Natural killer cell (primary cell): ENCODE results near the gene LENG1. TPM values are rescaled to one million over a fixed set of nuclear protein-coding genes. Genes with fewer than 3 reads are reported as not detected.
A peak's percentile ranks its signal among the peaks of the same experiment; 100 is the strongest.

Experiments
- ATAC-seq, 3 donors: fragments of 150-1000 bp in 2 of 3; fragments of 200-7000 bp in 1 of 3; cut with Tn5 transposase; 1 replicate in 1 of 3; 2 replicates in 2 of 3; pipeline ENCODE4 v1.10.0; 2021; ENCODE audit warnings: mild to moderate bottlenecking in 2 of 3, moderate library complexity in 2 of 3
- DNase-seq, 2 donors: peaks; one replicate each; pipeline versions ENCODE4 v3.0.0 to v3.0.0-alpha.2; 2013 to 2021; ENCODE audit warnings: mixed read lengths in 1 of 2
- H3K27ac ChIP-seq: one replicate; pipeline ENCODE4 v1.5.1; 2013; ENCODE audit warnings: mild to moderate bottlenecking, low read length
- H3K27me3 ChIP-seq: one replicate; pipeline ENCODE4 v1.6.1; 2013; ENCODE audit warnings: low read length; ENCODE audit not compliant: control insufficient read depth, insufficient read depth
- H3K36me3 ChIP-seq: one replicate; pipeline ENCODE4 v1.6.1; 2013; ENCODE audit warnings: low read length; ENCODE audit not compliant: control insufficient read depth, insufficient read depth
- H3K4me1 ChIP-seq: one replicate; pipeline ENCODE4 v1.6.1; 2013; ENCODE audit warnings: low read length; ENCODE audit not compliant: control insufficient read depth, insufficient read depth
- H3K4me3 ChIP-seq: one replicate; pipeline ENCODE4 v1.5.1; 2013; ENCODE audit warnings: low read length
- H3K9me3 ChIP-seq: one replicate; pipeline ENCODE4 v1.6.1; 2013; ENCODE audit warnings: low read length; ENCODE audit not compliant: control insufficient read depth, insufficient read depth
- H3K27ac Mint-ChIP-seq, 2 donors: one replicate each; pipeline ENCODE4 v1.8.0; 2022; ENCODE audit warnings: mild to moderate bottlenecking in 2 of 2, mixed read lengths in 2 of 2, moderate library complexity in 1 of 2
- H3K27me3 Mint-ChIP-seq, 2 donors: one replicate each; pipeline ENCODE4 v1.8.0; 2022; ENCODE audit warnings: low read depth in 2 of 2, mixed read lengths in 2 of 2
- H3K36me3 Mint-ChIP-seq: one replicate; pipeline ENCODE4 v1.8.0; 2022; ENCODE audit warnings: mixed read lengths
- H3K4me1 Mint-ChIP-seq, 2 donors: one replicate each; pipeline ENCODE4 v1.8.0; 2022; ENCODE audit warnings: mixed read lengths in 2 of 2
- H3K4me3 Mint-ChIP-seq: one replicate; pipeline ENCODE4 v1.8.0; 2022; ENCODE audit warnings: mild to moderate bottlenecking, moderate library complexity, mixed read lengths
- H3K9me3 Mint-ChIP-seq, 2 donors: one replicate each; pipeline ENCODE4 v1.8.0; 2022; ENCODE audit warnings: mixed read lengths in 2 of 2
- CTCF ChIP-seq: fragments of 200-600 bp; IDR thresholded peaks from one replicate; pipeline ENCODE4 v1.8.0; 2022; ENCODE audit warnings: antibody characterized with exemption
- WGBS: methylation state at CpG from one replicate; pipeline ENCODE4 v1.1.7; 2013; ENCODE audit warnings: missing lambda C conversion rate; ENCODE audit not compliant: insufficient coverage; 5-methylcytosine and 5-hydroxymethylcytosine counted together
- intact Hi-C: fragments of 100-400 bp; cut with micrococcal nuclease; formaldehyde crosslinking; loops from one replicate; pipeline ENCODE4 v1.14.2; 2022
- total RNA-seq, 4 donors: library from RNA; stranded (reverse); fragments of 120-200 nt in 1 of 4; gene quantifications; one replicate each; pipeline versions ENCODE4 v1.2.3 to v1.2.4, GENCODE V29; 2013 to 2022

The LENG1 gene
- total RNA-seq, 3 donors from 2014 or later (not counting 1 experiment from before 2014, with no cell fraction given): 8.3 to 9.4 (median 9.1) TPM

- no peak overlapping the region for H3K4me3 ChIP-seq
- no peaks in the 10 kb centered on the region for H3K9me3 ChIP-seq
- H3K27me3 ChIP-seq: no peaks in the 10 kb centered on the region
- H3K4me3 Mint-ChIP-seq: peak overlapping the region; percentile 53
- no peaks in the 10 kb centered on the region for H3K9me3 Mint-ChIP-seq
- H3K36me3 ChIP-seq: peaks cover 9% of the 10 kb centered on the region
- H3K4me1 Mint-ChIP-seq: peaks cover 19 to 31% of the 10 kb centered on the region in 2 donors
- ATAC-seq (no peak), DNase-seq (no peak)
- no peak for TF ChIP-seq CTCF
- no peaks in the 10 kb centered on the region for H3K27me3 Mint-ChIP-seq
- H3K27ac ChIP-seq: no peak overlapping the region
- intact Hi-C loops: loop anchor here (10.0 kb wide), 1 partner anchor 1462 kb away; the partner anchor contains the start of gene U2AF2
- over 99% methylated on average over 11 of the region's 11 CpGs for WGBS
- no peaks in the 10 kb centered on the region for H3K36me3 Mint-ChIP-seq
- no peak overlapping the region for H3K27ac Mint-ChIP-seq
- H3K4me1 ChIP-seq: peaks cover 22% of the 10 kb centered on the region
These were observed 33.5 kb upstream of the LENG1 start for GRCh38 chr19:54193011-54193410.

- peaks cover 26 to 38% of the 10 kb centered on the region in 2 donors for H3K4me1 Mint-ChIP-seq
- no peaks in the 10 kb centered on the region for H3K36me3 Mint-ChIP-seq
- Histone ChIP-seq H3K4me3 (peak overlapping the region; percentile 66), H3K9me3 (no peaks in the 10 kb centered on the region), H3K27me3 (no peaks in the 10 kb centered on the region), H3K4me1 (peaks cover 23% of the 10 kb centered on the region), H3K27ac (peak overlapping the region; percentile 98), H3K36me3 (peaks cover 10% of the 10 kb centered on the region)
- H3K4me3 Mint-ChIP-seq: peak overlapping the region; percentile 99
- ATAC-seq (no peak), DNase-seq (no peak)
- no peak for TF ChIP-seq CTCF
- no peaks in the 10 kb centered on the region for H3K27me3 Mint-ChIP-seq
- H3K9me3 Mint-ChIP-seq: no peaks in the 10 kb centered on the region
- peak overlapping the region; percentile 97 to 99 for H3K27ac Mint-ChIP-seq
- intact Hi-C loops: loop anchor here (2.0 to 10.0 kb wide), 2 partner anchors 325 to 1463 kb away; partner anchors contain the start of genes MYADM and U2AF2
- WGBS: 81% methylated on average over 19 of the region's 19 CpGs
These were observed 32.4 kb upstream of the LENG1 start for GRCh38 chr19:54191811-54192453.

- DNase-seq: peak; percentile 91 to 95
- ATAC-seq: peak; percentile 30 to 54 (median 40)
- H3K4me1 ChIP-seq: peaks cover 23% of the 10 kb centered on the region
- H3K4me1 Mint-ChIP-seq: peaks cover 26 to 40% of the 10 kb centered on the region in 2 donors
- H3K27ac Mint-ChIP-seq: peak within 1 kb of the TSS; percentile 97 to 99
- H3K27me3 ChIP-seq: no peaks in the 10 kb centered on the region
- H3K9me3 ChIP-seq: no peaks in the 10 kb centered on the region
- no peaks in the 10 kb centered on the region for H3K36me3 Mint-ChIP-seq
- H3K36me3 ChIP-seq: peaks cover 12% of the 10 kb centered on the region
- intact Hi-C loops: loop anchor here (2.0 to 10.0 kb wide), 2 partner anchors 324 to 1464 kb away; partner anchors contain the start of genes MYADM and U2AF2
- peak within 1 kb of the TSS; percentile 92 for H3K4me3 ChIP-seq
- no peaks in the 10 kb centered on the region for H3K27me3 Mint-ChIP-seq
- peak within 1 kb of the TSS; percentile 99 for H3K4me3 Mint-ChIP-seq
- no peaks in the 10 kb centered on the region for H3K9me3 Mint-ChIP-seq
- H3K27ac ChIP-seq: peak within 1 kb of the TSS; percentile 98
- WGBS: 1% methylated on average over 77 of the region's 77 CpGs
- no peak for TF ChIP-seq CTCF
These were observed 31.7 kb upstream of the LENG1 start, which contains the start of gene TSEN34 for GRCh38 chr19:54191011-54191810. TSS of gene TSEN34 (plus strand) at chr19:54191308. CDS start at chr19:54191365, 57 bp downstream.
